SU-DHL-6 (cell line): Measurements from ENCODE around the gene SPATA32.

Source experiments
- H2AFZ ChIP-seq: fragments of 200-600 bp; sonication (generic); 2 replicates; pipeline ENCODE4 v1.6.1; 2014; ENCODE audit warnings: low read depth, mild to moderate bottlenecking, moderate library complexity, mixed read lengths, antibody characterized with exemption, low read length; ENCODE audit not compliant: severe bottlenecking
- H3F3A ChIP-seq: fragments of 200-600 bp; shearing (Covaris generic); 2 replicates; pipeline ENCODE4 v1.6.0; 2016; ENCODE audit warnings: antibody characterized with exemption, mild to moderate bottlenecking; ENCODE audit not compliant: insufficient read depth
- H3K27ac ChIP-seq: fragments of 200-600 bp; sonication (generic); 2 replicates; pipeline ENCODE4 v1.5.1; 2016; ENCODE audit warnings: low read depth, mild to moderate bottlenecking, low read length, moderate library complexity, mixed read lengths
- H3K27me3 ChIP-seq: fragments of 200-600 bp; sonication (generic), shearing (Covaris generic); 2 replicates; pipeline ENCODE4 v1.6.0; 2014; ENCODE audit warnings: mild to moderate bottlenecking, low read length
- H3K36me3 ChIP-seq: fragments of 200-600 bp; sonication (generic); 2 replicates; pipeline ENCODE4 v1.6.1; 2014; ENCODE audit warnings: mild to moderate bottlenecking, low read length, mixed read lengths
- H3K4me2 ChIP-seq: fragments of 300-600, 200-600 bp; shearing (Covaris generic), sonication (generic); 2 replicates; pipeline ENCODE4 v1.6.0; 2014; ENCODE audit warnings: low read length, low read depth, mild to moderate bottlenecking; ENCODE audit not compliant: poor library complexity, severe bottlenecking
- H3K4me3 ChIP-seq: fragments of 200-600 bp; sonication (generic); 2 replicates; pipeline ENCODE4 v1.5.1; 2014; ENCODE audit warnings: antibody characterized with exemption, low read length, mild to moderate bottlenecking, mixed read lengths; ENCODE audit not compliant: insufficient read depth, poor library complexity, severe bottlenecking
- H3K79me2 ChIP-seq: fragments of 200-600 bp; sonication (generic); 2 replicates; pipeline ENCODE4 v1.6.1; 2014; ENCODE audit warnings: mild to moderate bottlenecking, low read length, moderate library complexity; ENCODE audit not compliant: insufficient read depth
- H3K9ac ChIP-seq: fragments of 200-600 bp; sonication (generic); 2 replicates; pipeline ENCODE4 v1.7.0; 2014; ENCODE audit warnings: mild to moderate bottlenecking, low read length
- H3K9me2 ChIP-seq: fragments of 200-600 bp; sonication (generic); replicated peaks from 2 replicates; pipeline ENCODE4 v1.6.1; 2014; ENCODE audit warnings: low read length; ENCODE audit not compliant: insufficient read depth
- H3K9me3 ChIP-seq: fragments of 200-600 bp; sonication (generic); 2 replicates; pipeline ENCODE4 v1.6.1; 2014; ENCODE audit warnings: low read length, mixed read lengths; ENCODE audit not compliant: insufficient read depth
- H4K20me1 ChIP-seq: fragments of 200-600 bp; sonication (generic); 2 replicates; pipeline ENCODE4 v1.6.1; 2014; ENCODE audit warnings: low read depth, mild to moderate bottlenecking, antibody characterized with exemption, low read length, moderate library complexity, mixed read lengths
- EZH2phosphoT487 ChIP-seq: fragments of 200-600 bp; sonication (generic), shearing (Covaris generic); conservative IDR thresholded peaks from 2 replicates; pipeline ENCODE4 v1.6.1; 2018; ENCODE audit warnings: mild to moderate bottlenecking, antibody characterized with exemption, low read length, moderate library complexity, mixed read lengths
- TF ChIP-seq, protein P1 (sequence below): fragments of 200-600 bp; sonication (generic); IDR thresholded peaks from one replicate; pipeline ENCODE4 v1.5.1; 2017; ENCODE audit warnings: antibody characterized with exemption, mild to moderate bottlenecking, low read length, moderate library complexity; ENCODE audit not compliant: insufficient read depth, poor library complexity, severe bottlenecking

SPATA32 gene

DNA sequence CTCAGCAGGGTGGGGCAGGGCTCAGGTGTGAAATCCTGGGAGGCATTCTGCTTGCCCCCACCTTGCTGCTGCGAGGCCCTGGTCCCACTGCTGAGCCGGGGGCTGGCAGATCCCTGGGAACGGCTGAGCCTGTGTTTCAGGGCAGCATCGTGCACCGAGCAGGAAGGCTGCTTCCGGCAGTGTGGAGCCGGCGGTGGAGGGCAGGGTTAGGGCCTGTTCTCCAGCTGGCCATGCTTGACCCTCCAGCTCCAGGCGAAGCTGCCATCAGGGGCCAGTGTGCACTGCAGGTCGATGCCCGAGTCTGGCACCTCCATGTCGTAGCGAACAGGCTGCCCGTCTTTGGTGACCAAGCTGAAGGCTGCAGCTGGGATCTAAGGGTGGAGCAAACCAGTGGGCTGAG, 2.5 kb upstream of the SPATA32 start:
- Histone ChIP-seq H3K27ac (no peak overlapping the region), H3K9me3 (no peaks in the 10 kb centered on the region), H3K36me3 (no peaks in the 10 kb centered on the region), H3K9ac (no peak overlapping the region), H4K20me1 (no peaks in the 10 kb centered on the region), H3K4me3 (no peak overlapping the region), H3K4me2 (no peak overlapping the region), H3F3A (peaks cover 2% of the 10 kb centered on the region; the same call in 1 of the 2 replicates), H3K27me3 (no peaks in the 10 kb centered on the region), H3K79me2 (no peaks in the 10 kb centered on the region), H3K9me2 (no peaks in the 10 kb centered on the region), H2AFZ (no peak overlapping the region)
- TF ChIP-seq, protein P1, sequence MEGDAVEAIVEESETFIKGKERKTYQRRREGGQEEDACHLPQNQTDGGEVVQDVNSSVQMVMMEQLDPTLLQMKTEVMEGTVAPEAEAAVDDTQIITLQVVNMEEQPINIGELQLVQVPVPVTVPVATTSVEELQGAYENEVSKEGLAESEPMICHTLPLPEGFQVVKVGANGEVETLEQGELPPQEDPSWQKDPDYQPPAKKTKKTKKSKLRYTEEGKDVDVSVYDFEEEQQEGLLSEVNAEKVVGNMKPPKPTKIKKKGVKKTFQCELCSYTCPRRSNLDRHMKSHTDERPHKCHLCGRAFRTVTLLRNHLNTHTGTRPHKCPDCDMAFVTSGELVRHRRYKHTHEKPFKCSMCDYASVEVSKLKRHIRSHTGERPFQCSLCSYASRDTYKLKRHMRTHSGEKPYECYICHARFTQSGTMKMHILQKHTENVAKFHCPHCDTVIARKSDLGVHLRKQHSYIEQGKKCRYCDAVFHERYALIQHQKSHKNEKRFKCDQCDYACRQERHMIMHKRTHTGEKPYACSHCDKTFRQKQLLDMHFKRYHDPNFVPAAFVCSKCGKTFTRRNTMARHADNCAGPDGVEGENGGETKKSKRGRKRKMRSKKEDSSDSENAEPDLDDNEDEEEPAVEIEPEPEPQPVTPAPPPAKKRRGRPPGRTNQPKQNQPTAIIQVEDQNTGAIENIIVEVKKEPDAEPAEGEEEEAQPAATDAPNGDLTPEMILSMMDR: no peak
- TF ChIP-seq EZH2phosphoT487: no peak

DNA sequence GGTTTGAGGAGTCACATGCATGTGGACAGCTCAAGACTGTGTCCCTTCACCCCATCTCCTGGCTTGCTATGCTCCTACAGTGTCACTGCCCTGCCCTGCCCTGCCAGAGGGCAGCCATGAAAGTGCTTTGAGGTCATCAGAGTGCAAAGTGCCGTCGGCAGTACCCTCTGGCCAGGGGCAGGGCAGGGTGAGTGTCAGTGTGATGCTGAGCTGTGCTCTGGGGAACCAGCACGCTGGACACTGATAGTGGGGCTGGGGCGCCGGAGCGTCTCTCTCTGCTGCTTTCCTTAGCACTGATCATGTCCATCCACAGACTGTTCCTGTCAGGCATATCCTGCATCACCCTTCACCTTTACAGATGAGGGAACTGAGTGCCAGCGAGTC, 1.6 kb upstream of the SPATA32 start:
- H3K27me3 ChIP-seq: no peaks in the 10 kb centered on the region
- no peaks in the 10 kb centered on the region for H3K9me2 ChIP-seq
- H3F3A ChIP-seq: peaks cover 2% of the 10 kb centered on the region; the same call in 1 of the 2 replicates
- no peaks in the 10 kb centered on the region for H3K36me3 ChIP-seq
- H2AFZ ChIP-seq: no peak overlapping the region
- no peaks in the 10 kb centered on the region for H3K79me2 ChIP-seq
- H3K9ac ChIP-seq: no peak overlapping the region
- H3K4me3 ChIP-seq: no peak overlapping the region
- TF ChIP-seq, protein P1: no peak
- TF ChIP-seq EZH2phosphoT487: no peak
- no peaks in the 10 kb centered on the region for H3K9me3 ChIP-seq
- H4K20me1 ChIP-seq: no peaks in the 10 kb centered on the region
- H3K4me2 ChIP-seq: no peak overlapping the region
- no peak overlapping the region for H3K27ac ChIP-seq

DNA sequence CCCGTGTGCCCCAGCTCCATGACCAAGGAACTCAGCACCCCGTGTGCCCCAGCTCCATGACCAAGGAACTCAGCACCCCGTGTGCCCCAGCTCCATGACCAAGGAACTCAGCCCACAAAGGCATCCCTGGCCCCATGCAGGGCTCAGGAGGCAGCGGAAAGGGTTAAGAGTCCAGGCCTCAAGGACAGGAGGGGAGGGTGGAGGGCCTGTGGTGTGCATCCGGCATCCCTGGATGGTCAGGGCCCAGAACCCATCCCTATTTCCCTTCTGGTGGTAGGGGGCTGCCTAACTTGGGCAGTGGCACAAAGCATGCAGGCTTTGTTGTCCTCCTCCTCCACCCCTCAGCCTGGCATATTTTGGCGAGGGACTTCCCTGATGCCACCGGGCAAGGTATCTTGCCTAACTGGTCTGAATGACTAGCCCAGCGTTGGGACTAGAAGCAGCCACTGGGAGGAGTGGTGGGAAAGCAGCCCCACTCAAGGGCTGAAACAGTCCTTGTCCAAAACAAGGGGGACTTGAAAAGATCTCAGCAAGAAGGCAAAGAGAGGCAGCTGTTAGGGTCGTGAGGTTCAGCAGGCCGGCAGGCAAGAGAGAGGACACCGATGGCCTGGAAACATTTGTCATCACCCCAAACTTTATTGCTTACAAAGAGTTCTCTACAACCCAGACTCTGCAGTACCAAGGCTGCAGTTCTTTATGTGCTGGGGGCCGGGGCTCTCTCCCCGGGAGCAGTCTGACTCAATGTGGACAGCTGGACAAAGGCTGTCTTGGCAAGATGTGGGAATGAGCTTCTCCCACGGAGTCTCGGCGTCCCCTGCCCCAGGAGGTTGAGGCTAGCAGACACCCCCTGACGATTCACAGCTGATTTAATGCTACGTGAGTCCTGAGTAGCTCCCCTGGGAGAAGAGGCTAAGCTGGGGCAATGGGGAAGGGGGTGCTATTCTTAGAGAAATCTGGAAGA, 902 bp upstream of the SPATA32 start:
- Histone ChIP-seq H4K20me1 (no peaks in the 10 kb centered on the region), H3F3A (no peaks in the 10 kb centered on the region), H3K9me2 (no peaks in the 10 kb centered on the region), H3K4me2 (peak overlapping the region; percentile 60), H3K9ac (peak overlapping the region; percentile 51), H3K4me3 (no peak overlapping the region), H3K79me2 (no peaks in the 10 kb centered on the region), H3K27me3 (no peaks in the 10 kb centered on the region), H3K36me3 (no peaks in the 10 kb centered on the region), H3K27ac (no peak overlapping the region), H3K9me3 (no peaks in the 10 kb centered on the region), H2AFZ (no peak overlapping the region)
- TF ChIP-seq EZH2phosphoT487: no peak

DNA sequence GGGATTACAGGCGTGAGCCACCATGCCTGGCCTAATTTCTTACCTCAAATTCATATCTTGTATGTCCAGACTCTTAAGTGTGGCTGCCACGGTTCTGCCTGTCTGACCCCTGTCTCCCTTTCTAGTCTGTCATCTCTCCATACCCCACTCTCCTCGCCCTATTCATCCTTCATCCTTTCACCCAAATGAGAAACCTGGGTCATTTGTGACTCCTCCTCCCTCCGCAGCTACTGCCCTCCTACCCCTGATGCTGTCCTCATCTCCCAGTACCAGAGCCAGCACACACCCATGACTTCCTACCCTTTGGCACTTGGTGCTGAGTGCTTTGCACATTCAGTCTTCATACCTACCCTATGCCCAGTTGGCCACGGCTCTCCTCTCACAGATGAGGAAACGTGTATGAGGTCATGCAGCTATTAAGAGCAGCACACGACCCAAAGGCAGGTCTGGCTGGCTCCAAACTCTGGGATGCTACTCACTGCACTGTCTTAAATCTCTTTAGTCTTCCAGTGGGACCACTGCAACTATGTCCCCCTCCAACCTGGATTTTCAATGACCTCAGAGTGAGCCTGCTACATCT, 1.6 kb downstream of the SPATA32 start:
- no peak overlapping the region for H3K9ac ChIP-seq
- H3K4me2 ChIP-seq: no peak overlapping the region
- no peak overlapping the region for H2AFZ ChIP-seq
- H3K9me3 ChIP-seq: no peaks in the 10 kb centered on the region
- no peaks in the 10 kb centered on the region for H4K20me1 ChIP-seq
- H3K4me3 ChIP-seq: no peak overlapping the region
- no peaks in the 10 kb centered on the region for H3K9me2 ChIP-seq
- no peaks in the 10 kb centered on the region for H3K79me2 ChIP-seq
- H3K27ac ChIP-seq: no peak overlapping the region
- H3F3A ChIP-seq: no peaks in the 10 kb centered on the region
- no peaks in the 10 kb centered on the region for H3K36me3 ChIP-seq
- TF ChIP-seq, protein P1: no peak
- TF ChIP-seq EZH2phosphoT487: no peak
- no peaks in the 10 kb centered on the region for H3K27me3 ChIP-seq
